GM21447 (cell line): ENCODE results near the gene SCARF2.
"Not testable (repeated sequence)": the region's sequence is repeated elsewhere in the genome, so short reads cannot be mapped to it uniquely, and the experiment has no call there.

Experiments
- ATAC-seq: cut with Tn5 transposase; IDR thresholded peaks from one replicate; pipeline ENCODE4 v1.9.1; 2021; ENCODE audit not compliant: unreplicated experiment

SCARF2 gene

DNA sequence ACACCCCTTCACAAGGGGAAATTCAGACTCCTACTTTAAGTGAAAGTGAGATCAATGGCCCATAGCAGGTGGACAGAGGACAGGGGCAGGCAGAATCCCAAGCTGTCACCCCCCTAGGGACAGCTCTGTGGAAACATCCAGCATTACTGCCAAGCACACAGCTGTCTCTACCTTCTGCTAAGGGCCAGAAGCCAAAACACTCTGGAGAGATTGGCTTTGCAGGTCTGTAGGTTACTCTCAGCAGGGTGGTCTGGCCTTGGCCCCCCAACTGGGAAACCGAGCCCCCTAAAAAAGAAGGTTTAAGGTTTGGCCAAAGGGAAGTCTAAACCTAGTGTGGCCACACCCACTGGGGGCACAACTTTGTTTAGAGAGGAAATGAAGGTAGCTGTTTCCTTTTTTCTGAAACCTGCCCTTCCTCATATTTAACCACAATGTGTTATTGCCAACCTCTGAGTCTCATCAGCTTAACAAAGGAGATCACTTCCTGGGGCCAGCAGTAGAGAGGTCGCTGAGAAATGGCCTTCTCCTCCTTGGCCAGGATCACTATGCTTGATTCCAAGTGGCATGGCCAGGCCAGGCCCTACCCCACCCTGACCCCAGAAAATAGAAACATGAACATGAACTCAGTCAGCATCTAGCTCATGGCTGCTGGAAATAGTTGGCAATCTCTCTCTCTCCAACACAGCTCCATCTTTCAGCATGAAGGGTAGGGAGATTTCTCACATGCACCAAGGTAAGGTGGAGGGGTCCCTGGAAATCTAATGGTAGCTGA is 25.9 kb upstream of the SCARF2 start:
- no peak for ATAC-seq

DNA sequence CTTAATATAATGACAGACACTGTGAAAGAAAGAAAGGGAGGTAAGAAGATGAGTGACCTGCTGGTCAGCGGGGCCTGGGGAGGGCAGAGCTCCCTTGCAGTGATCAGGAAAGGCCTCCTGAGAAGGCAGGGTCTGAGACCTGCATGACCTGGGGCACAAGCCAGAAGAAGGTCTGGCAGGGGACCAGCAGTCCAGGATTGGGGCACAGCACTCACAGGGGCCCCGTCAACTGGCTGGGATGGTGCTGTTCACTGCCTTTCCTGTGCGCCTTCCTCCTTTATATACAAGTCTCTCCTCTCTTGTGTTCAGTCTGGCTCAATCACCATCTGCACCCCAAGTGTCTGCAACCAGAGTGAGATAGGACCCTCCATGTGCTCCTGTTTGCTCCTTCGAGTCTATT is 22.2 kb upstream of the SCARF2 start:
- ATAC-seq: no peak

DNA sequence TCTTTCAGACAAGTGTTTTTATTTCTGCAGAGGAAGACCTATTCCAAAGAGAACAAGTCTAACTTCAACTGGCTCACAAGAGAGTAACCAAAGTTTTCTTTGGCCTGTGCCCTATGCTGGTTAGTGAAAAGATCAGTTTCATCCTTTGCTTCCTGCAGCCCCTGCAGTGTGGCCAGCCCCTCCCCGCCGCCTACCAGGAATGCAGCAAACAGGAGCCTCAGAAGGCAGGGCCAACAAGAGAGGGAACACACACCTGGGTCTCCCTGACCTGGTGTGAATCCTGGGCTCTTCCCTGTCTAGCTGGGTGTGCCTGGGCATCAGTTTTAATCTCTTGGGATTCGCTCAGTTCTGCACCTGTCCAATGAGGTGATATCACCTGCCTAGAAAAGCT is 21.5 kb upstream of the SCARF2 start:
- no peak for ATAC-seq

DNA sequence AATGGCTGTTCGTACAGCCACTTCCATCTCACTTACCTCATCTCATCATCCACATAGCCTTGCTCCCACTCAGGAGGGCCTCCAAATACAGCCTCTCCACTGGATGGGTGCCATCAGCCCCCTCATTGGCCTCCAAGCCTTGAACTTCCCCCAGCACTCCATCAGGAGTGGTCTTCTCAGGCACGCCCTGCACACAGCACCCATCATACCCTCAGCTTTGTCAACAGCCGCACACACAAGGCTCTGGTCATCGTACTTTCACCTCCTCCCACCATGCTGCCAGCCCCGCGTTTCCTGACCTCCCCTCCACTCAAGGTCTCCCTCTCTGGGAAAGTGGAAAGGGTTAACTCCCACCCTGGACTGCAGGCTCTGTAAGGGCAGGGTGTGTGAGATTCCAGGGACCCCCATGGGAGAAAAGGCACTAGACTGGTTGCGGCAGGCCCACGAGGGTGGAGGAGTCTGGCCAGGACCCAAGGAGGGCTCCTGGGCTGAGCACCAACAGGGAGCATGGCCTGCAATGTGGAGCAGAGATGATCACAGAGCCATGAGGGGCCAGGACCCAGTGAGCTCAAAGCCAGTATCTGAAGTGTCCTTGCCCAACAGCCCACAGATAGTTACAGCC is 21.0 kb upstream of the SCARF2 start:
- ATAC-seq: no peak

DNA sequence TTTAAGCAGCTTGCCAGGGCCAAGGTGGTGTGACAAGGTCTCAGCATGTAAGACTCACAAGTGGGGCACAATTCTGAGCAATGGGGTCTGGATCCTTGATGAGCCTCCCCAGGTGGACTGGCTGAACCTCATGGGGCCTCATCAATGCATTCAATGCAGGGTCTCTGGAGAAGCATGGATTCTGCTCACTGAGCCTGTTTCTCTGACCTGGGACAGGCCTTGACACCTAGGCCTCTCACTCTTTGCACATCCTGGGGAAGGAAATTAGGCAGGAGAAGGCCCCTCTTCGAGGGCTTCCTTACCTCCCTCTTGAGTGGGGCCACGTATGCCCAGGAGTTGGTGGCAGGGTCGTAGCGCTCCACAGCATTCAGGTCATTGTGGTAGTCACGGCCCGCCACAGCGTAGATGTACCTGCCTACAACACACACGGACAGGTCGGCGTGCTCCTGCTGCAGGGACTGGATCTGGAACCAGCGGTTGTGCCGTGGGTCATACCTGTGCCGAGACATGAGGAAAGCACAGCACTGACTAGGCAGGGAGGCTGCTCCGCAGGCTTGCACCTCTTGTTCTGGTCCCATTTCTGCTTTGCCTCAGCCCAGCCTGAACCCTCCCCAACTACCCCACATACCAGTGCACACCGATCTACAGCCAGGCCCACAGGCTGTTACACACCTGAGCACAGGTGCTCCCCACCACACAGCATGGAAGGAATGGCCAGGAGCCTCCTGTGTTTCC is 20.0 kb upstream of the SCARF2 start:
- ATAC-seq: no peak

DNA sequence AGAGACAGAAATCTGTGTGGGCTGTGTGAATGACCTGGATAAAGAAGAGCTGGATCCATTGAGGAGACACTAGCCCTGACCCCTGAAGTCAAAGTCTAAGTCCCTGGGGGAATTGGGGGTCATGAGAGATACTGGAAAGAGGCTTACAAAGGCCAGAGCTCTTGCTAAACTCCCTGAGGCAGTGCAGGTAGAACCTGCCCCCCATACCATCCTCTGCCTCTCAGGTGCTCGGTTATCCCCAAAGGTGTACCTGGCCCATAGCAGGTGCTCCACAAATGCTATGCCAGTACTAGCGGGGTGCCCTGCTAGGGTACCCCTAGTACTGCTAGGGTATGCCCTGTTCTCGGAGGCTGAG is 19.1 kb upstream of the SCARF2 start:
- no peak for ATAC-seq

DNA sequence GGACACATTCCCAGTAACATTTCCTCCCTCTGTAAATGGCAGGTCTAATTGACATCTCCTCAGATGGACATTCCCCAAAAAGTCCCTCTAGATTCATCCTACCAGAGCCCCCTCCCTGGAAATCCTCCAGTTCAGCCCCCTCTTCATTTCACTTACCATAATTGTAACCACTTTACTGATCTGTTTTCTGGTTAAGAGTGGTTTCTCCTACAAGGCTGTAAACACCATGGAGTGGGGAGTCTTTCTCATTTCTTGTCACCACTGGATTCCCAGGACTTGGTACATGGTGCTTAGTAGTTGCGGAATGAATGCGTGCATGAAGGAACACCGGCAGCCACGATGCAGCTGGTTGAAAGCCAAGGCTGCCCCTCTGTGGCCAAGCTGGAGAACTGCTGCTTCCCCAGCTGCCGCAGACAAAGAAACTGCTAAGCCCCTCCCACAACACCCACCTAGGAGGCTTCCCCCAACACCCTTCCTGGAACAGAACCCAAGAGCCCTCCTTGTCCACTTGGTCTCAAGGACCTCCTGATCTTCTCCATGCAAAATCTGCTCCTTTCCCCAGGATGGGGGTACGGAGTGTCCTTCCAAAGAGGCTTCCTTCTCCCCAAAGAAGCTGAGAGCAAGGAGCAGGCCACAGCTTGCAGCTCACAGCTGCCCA is 18.6 kb upstream of the SCARF2 start:
- no peak for ATAC-seq

DNA sequence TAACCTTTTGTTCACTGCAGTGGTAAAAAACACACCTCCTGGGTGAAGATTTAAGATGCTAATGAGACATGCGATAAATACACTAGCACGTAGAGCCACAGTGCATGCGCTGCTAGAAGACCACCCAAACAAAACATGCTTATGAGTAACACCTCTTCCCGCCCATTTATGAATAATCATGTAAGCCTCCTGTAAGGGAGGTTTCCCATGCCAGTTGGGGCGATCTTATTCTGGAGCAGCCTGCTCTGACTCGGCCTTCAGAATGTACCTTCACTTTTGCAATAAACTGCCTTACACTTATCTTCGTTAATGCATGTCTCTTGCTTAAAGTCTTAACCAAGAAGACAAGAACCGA is 18.1 kb upstream of the SCARF2 start:
- no peak for ATAC-seq

DNA sequence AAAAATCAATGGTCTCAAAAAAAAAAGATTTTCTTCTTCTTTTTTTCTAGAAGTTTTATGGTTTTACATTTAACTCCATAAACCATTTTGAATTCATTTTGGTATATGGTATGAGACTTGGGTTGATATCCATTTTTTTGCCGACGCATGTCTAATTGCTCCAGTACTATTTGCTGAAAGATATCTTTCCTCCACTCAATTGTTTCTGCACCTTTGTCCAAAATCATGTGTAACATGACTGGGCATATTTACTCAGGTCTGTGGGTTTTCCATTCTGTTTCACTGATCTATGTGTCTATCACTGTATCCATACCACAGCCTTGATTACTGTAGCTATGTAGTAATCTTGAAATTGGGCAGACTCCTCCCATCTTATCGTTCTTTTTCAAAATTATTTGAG is 15.6 kb upstream of the SCARF2 start:
- ATAC-seq: no peak

DNA sequence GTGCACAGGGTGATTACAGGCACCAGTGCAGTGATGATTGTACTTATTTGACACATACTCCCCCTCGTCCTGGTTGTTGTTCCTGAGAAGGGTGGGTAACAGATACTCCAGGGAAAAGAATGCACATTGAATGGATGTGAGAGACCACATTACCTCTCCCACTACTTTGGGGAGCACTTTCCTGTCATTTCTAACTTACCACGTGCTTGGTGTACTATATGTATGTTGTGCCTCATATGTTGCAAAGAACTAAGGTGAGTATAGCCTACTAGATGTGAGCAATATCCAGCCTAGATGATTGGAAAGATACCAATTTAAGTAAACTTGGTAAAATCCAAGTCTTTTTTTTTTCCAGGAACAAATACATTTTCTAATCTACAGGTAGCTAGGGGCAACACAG is 14.3 kb upstream of the SCARF2 start:
- ATAC-seq: no peak

DNA sequence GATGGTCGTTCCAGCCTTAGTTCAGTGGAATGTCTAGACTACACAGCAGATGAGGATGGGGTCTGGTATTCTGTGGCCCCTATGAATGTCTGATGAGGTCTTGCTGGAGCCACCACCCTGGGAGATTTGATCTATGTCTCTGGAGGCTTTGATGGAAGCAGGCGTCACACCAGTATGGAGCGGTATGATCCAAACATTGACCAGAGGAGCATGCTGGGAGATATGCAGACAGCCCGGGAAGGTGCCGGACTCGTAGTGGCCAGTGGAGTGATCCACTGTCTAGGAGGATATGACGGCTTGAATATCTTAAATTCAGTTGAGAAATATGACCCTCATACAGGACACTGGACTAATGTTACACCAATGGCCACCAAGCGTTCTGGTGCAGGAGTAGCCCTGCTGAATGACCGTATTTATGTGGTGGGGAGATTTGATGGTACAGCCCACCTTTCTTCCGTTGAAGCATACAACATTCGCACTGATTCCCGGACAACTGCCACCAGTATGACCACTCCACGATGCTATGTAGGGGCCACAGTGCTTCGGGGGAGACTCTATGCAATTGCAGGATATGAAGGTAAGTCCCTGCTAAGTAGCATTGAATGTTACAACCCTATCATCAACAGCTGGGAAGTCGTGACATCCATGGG is 13.6 kb upstream of the SCARF2 start:
- not testable (repeated sequence) for ATAC-seq

DNA sequence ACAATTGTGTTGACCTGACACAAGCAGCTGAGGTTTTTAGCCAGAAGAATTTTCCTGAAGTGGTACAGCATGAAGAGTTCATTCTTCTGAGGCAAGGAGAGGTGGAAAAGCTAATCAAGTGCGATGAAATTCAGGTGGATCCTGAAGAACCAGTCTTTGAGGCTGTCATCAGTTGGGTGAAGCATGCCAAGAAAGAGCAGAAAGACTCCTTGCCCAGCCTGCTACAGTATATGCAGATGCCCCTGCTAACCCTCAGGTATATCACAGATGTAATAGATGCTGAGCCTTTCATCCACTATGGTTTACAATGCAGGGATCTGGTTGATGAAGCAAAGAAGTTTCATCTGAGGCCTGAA is 12.9 kb upstream of the SCARF2 start:
- ATAC-seq: no peak

DNA sequence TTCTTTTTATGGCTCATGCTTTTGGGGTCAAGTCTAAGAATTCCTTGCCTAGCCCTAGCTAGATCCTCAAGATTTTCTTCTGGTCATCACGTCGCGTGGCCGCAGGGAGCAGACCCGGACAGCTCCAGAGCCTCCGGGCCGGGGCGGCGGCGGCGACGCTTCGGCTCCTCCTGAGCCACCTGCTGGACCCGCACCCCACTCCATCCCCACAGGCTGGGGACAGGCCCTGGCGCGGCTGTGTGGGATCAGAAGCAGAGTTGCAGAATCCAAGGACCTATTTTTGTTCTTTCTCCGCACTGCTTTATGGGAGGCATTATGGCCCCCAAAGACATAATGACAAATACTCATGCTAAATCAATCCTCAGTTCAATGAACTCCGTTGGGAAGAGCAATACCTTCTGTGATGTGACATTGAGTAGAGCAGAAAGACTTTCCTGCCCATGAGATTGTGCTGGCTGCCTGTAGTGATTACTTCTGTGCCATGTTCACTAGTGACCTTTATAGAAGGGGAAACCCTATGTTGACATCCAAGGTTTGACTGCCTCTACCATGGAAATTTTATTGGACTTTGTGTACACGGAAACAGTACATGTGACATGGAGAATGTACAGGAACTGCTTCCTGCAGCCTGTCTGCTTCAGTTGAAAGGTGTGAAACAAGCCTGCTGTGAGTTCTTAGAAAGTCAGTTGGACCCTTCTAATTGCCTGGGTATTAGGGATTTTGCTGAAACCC is 12.4 kb upstream of the SCARF2 start:
- ATAC-seq: no peak

DNA sequence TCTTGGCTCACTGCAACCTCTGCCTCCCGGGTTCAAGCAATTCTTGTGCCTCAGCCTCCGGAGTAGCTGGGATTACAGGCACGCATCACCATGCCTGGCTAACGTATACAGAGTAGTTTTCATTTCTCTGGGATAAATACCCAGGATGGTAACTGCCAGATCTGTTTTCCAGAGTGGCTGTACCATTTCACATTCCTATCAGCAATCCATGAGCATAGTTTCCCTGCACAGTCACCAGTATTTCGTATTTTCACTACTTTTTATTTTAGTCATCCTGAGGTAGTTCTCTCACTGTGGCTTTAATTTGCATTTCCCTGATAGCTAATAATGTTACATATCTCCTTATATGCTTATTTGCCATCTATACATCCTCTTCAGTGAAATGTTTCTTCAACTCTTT is 11.0 kb upstream of the SCARF2 start:
- no peak for ATAC-seq

DNA sequence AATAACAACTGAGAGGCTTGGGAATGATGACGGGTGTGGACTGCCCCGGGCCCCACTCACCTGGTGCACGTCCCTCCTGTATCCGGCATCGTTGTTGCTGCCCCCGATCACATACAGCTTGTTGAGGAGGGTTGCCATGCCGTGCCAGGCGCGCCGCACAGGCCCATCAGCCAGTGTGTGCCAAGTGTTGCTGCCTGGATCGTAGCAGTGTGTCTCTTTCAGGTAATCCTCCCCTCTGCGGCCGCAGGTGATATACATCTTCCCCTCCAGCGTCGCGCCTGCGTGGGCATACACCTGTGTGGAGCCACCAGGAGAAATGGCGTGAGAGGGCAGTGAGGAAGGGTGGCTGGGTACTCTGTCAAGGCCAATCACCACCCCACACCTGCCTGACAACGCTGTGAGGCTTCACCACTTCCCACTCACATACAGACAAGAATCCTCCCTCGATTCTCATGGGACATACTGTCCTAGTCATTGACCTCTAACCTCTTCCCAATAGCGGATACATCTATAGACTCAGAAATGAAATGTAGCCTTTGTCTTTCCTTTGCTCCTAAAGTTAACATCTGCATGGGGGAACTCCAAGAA is 8.9 kb upstream of the SCARF2 start:
- ATAC-seq: no peak

DNA sequence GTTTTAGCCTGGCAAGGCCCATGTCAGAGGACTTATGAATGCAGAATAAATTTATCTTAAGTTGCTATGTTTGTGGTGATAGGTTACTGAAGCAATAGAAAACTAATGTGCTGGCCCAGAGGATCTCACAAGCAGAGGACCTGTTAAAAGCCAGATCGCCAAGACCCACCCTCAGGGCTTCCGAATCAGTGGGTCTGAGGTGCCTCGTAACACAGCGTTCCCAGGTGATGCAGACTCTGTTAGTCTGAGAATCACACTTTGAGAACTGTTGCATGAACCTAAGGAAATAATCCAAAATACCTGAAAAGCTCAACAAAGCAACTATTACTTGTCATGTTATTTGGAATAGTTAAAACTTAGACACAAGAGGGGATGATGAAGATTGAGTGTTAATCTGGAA is 6.7 kb upstream of the SCARF2 start:
- no peak for ATAC-seq

DNA sequence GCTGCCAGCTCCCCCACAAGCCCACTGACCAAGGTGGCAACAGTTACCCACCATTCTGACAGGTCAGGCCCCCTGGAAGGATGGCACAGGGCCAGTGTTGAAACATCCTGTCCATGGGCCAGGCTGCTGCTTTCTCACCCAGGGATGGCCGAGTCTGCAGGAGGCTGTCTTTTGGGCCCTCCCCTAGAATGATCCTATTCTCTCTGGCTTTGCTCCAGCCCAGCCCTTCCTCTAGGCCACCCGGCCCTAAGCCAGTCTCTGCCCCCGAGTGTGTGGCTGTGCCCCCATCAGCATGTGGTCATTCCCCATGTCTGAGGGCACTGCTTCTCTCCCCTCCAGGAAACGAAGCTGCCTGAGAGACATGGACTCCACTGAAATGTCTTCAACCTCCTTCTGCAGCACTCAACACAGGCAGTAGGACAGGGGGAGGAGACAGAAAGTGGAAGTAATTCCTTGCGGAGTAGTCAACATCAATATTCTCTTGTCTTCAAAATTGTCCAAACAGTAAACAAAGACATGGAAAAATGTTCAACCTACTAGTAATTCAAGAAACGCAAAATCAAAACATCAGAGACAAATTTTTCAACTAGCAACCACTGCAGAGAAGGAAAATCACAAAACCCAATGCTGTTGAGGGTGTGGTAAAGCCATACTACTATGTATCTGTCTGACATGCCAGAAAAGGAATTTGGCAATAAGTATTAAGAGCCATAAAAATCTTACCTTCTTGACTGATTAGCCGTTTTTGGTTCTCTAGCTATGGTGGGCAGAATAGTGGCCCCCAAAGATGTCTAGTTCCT is 5.1 kb upstream of the SCARF2 start:
- ATAC-seq: no peak

DNA sequence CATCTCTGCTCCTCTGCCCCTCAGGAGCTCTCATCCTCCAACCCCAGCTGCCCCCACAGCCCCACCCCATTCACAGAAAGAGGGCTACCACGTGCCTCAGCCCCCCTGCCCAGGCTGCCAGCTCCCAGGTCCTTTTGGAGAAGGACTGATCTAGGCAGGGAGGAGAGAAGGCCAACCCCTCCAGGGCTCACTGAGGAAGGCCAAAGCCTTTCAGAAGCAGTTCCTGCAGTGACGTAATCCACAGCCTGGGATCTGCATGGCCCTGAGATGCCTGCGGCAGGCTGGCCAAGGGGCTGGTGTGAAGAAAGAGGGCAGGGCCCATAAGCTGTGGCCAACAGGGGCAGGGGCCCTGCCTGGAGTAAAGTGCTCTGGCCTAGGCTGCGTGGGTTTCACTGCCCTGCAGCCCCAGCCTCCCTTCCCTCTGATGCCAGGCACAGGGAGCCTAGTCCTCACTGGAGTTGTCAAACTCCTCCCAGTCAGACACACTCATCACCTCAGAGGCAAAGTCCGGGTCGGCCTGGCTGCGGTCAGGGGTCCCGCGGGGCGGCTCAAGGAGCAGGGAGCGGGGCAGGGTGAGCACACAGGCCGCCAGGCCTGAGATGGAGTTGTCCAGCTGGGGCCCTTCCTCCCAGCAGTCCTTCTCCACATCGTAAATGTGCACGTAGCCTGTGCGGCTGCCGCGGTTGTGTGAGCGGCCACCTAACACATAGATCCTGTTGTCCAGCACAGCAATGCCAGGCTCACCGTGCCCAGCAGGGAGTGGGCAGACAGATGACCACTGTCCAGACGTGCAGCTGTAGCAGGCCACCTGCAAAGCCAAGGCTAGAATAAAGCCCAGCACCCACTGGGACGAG is 4.2 kb upstream of the SCARF2 start:
- no peak for ATAC-seq
